Raji (cell line): ENCODE measurements around the gene CAPN5.

ENCODE experiments used
- POLR2A ChIP-seq: IDR thresholded peaks from 2 replicates; pipeline ENCODE4 v1.6.1; 2011; ENCODE audit warnings: low read depth, low read length, control low read depth; ENCODE audit not compliant: insufficient read depth

The CAPN5 gene

DNA sequence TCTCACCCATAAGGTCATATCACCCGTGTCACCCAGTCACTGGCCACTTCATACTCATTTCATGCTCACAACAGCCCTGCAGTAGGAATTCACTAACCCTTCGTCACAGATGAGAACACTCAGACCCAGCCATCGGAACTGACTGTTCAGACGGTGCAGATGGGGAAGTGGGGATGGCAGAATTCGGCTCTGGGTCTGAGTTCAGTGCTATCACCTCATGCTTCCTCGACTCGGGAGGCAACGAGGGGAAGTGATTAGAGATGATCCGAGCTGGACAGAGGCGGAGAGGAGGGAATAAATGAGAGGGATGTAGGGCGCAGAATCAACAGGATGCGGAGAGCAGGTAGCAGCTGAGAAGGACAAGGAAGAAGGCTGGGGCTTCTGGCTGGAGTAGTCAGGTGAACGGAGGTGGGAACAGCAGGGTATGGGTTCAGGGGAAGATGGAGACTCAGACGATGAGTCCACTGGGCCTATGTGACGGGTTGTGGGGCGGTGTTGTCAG, 27.9 kb upstream of the CAPN5 start:
- TF ChIP-seq POLR2A: no peak

GRCh38 chr11:77039491-77040400, 27.0 kb upstream of the CAPN5 start:
- no peak for TF ChIP-seq POLR2A

DNA sequence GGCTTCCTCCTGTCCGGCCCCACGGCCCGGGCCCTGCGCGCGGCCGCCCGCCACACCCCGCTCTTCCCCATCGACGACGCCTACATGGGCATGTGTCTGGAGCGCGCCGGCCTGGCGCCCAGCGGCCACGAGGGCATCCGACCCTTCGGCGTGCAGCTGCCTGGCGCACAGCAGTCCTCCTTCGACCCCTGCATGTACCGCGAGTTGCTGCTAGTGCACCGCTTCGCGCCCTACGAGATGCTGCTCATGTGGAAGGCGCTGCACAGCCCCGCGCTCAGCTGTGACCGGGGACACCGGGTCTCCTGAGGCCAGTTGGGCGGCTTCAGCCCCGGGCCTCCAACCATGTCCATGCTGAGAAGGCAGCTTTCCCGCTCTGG, 26.4 kb upstream of the CAPN5 start:
- no peak for TF ChIP-seq POLR2A

- TF ChIP-seq POLR2A: no peak
These were observed 25.9 kb upstream of the CAPN5 start for GRCh38 chr11:77040889-77041288.

DNA sequence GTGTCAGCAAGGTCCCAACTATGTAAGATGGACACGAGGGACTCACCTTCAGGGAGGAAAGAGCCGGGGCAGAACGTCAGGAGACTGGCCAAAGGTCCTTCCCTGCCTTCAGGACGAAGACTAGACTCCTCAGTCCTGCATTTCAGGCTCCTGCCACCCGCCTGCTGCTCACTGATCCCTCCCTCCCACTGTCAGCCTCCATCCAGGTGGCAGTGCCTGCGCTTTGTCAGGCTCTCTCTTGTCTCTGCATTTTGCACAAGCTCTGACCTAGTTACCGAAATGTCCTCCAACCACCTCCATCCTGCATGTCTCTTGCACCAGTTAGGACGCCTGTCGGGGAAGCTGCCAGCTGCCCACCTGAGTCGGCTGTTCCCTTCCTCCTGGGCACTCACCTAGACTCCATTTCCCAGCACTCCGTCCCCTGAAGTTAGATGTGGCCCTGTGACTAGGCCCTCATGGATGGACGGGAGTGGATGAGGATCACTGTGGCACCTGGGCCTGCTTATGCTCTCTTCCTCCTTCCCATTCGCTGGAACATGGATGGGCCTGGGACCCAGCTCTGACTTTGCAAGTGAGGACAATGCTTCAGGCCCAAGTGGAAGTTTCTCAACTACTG, 24.6 kb upstream of the CAPN5 start:
- TF ChIP-seq POLR2A: no peak

DNA sequence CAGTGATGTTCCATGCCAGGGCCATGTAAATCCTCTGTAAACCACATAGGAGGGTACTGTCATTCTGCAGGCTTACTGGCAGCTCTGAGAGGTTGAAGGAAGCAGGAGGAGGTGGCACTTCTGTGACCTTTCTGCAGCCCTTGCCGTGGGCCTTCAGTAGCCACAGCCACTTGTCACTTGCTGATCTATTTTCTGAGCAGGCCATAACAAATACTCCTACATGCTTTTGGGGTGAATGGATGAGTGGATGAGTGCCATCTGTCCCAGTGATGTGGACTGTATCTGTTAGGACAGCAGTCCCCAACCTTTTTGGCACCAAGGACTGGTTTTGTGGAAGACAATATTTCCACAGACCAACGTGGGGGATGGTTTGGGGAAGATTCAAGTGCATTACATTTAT, 22.4 kb upstream of the CAPN5 start:
- TF ChIP-seq POLR2A: no peak

DNA sequence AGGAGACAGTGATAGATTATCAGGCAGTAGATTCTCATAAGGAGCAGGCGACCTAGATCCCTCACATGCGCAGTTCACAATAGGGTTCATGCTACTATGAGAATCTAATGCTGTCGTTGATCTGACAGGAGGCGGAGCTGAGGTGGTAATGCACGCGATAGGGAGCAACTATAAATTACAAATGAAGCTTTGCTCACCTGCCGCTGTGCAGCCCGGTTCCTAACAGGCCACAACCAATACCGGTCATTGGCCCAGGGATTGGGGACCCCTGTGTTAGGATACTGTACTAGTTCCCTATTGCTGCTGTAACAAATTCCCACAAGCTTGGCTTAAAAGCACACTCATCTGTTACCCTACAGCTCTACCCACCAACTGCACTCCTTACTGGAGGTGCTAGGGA, 21.9 kb upstream of the CAPN5 start:
- TF ChIP-seq POLR2A: no peak

DNA sequence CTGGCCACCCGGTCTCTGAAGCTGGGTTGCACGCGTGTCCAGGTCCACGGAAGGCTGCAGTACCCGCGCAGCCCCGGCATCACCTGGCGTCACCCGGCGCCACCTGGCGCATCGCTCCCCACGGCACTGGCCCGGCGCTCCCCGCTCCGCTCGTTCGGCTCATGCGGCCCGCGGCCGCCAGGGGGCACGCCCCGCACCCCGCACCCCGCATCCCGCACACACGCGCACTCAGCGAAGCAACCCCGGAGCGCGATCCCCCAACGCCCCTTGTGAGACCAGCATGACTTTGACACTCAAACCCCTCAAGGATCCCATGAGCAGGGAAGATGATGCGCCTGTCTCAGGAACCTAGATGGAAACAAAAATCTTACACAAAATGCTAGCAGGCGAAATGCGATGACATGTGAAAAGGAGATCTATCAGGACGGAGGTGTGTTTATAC, 20.7 kb upstream of the CAPN5 start:
- no peak for TF ChIP-seq POLR2A

- no peak for TF ChIP-seq POLR2A
These were observed 19.5 kb upstream of the CAPN5 start for GRCh38 chr11:77047007-77047927.

GRCh38 chr11:77049026-77049425, 17.7 kb upstream of the CAPN5 start:
- no peak for TF ChIP-seq POLR2A

GRCh38 chr11:77051511-77051910, 15.3 kb upstream of the CAPN5 start:
- no peak for TF ChIP-seq POLR2A

DNA sequence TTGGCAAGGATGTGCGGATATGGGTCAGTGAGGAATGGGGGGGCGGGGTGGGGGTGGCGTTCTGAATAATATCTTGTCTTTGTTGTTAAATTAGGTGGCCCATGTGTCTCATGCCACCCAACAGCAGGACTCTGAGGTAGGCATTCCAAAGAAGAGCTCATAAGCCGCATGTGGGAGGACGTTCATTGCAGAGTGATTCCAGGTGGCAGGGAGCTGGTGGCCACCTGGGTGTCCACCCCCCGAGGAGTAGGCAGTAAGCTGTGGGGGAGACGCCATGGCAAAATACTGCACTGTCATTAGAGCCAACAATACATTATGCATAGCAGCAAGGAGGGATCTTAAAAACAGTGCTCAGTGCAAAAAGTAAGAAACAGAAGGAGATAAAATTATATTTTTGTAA, 14.3 kb upstream of the CAPN5 start:
- TF ChIP-seq POLR2A: no peak

DNA sequence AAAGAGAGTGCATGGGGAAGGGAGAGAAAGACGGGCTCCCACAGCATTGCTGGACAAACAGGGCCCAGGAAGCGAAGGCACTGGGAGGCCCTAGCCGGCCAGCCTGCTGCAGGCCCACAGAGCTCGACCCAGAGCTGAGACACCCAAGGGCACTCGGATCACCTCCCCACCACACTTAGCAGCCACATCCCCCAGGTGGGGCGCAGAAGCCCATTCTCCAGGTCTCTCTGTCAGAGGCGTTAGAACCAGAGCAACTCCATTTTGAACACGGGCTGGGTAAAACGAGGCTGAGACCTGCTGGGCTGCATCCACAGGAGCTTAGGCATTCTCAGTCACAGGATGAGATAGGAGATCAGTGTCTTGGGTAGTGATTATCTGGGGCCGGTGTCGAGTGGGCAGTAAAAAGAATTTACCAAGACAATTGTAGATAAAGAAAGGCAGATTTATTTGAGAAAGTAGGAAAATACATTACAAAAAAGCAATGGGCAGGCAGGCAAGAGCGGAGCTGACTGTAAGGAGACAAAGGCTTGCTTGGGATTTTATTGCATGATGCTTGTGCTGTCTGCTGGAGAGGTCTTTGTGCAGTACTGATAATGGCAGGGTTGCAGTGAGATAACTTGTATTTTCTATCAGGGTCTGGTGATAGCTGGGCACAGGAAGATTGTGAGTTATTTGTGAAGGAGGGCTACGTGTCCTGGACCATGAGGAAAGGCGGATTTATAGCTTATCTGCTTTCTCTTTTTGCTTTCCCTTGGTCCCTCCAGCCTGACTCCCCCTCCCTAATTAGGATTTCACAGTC, 13.4 kb upstream of the CAPN5 start:
- no peak for TF ChIP-seq POLR2A

GRCh38 chr11:77054084-77054483, 12.7 kb upstream of the CAPN5 start:
- TF ChIP-seq POLR2A: no peak
